GM10847 (cell line): Measurements from ENCODE around the gene DSCAML1.

ENCODE experiments used
- POLR2A ChIP-seq: IDR thresholded peaks from 2 replicates; pipeline ENCODE4 v1.6.1; 2011; ENCODE audit not compliant: insufficient read length; ENCODE audit errors: extremely low read depth

The DSCAML1 gene

GRCh38 chr11:117719480-117719879 lies 77.5 kb downstream of the DSCAML1 start:
- TF ChIP-seq POLR2A, result no peak

GRCh38 chr11:117717485-117718314 lies 79.3 kb downstream of the DSCAML1 start:
- no peak for TF ChIP-seq POLR2A

DNA sequence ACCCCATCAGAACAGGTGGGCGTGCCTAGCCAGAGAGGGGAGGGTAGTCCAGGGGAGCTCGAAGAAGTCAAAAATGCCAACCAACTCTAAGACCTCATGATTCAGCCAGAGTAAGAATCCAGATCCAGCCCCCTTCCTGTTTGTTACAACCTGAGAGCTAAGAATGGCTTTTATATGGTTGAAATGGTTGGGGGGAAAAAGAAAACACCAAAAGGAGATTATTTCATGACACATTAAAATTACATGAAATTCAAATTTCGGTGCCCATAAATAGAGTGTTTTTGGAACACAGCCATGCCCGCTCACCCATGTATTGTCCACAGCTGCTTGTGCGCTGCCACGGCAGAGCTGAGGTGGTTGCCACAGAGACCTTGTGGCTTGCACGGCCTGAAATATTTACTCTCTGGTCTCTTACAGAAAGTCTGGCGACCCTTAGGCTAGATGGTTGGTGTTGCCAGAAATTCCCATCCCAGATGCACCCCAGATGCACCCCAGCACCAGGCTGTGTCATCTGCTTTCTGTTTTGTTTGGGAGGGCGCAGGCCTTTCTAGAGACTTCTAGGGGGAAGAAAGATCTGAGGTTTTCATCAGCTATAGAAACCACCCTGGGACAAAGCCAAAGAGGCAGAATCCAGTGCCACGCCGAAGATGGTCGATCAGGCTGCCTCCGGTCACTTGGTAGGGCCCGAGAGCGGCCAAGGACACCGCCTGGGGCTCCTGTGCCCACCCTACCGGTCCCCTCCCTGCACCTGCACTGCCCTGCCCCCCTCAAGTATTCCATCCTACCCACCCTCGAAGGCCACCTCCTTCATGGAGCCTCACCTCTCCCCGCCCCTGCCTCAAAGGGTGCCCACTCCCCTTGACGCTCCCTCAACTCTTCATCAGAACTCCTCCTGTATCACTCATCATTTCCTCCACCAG lies 80.2 kb downstream of the DSCAML1 start:
- no peak for TF ChIP-seq POLR2A

- no peak for TF ChIP-seq POLR2A
Measured at GRCh38 chr11:117715801-117716200, 81.2 kb downstream of the DSCAML1 start.

DNA sequence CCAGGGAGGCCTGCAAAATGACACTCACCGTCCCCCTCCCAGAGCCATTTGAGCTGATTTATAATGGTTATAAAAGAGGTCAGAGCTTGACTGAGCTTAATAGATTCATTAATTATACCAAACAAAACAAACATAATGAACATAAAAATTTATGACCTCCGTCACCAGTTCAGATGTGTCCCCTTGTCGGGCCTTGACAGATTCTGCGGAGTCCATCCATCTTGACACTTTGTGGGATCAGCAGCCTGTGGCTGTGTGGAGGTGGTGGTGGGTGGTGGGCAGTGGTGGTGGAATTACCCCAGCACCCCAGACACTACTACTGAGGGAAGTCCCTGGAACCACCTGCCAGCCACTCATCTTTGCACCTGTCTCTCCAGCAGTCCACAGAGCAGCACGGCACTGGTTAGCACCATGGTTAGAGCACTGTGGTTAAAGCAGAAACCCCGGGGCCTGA lies 83.5 kb downstream of the DSCAML1 start:
- no peak for TF ChIP-seq POLR2A

DNA sequence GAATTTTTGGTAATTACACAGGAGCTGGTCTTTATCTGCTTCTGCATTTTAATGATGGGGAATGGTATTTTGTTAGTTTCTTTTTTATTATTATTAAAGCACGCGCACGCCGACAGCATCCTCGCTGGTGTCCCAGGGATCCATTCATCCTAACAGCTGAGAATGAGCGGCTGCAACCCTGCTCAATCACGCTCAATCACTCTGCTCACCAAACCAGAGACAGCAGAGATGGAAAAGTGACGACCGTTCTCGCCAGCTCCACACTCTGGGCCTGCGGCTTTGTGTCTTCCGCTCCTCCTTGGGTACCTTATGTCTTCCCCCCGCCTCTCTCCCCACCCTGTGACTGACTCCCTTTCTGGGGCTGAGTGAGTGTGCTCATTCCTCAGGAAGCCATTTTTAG lies 84.5 kb downstream of the DSCAML1 start:
- no peak for TF ChIP-seq POLR2A

DNA sequence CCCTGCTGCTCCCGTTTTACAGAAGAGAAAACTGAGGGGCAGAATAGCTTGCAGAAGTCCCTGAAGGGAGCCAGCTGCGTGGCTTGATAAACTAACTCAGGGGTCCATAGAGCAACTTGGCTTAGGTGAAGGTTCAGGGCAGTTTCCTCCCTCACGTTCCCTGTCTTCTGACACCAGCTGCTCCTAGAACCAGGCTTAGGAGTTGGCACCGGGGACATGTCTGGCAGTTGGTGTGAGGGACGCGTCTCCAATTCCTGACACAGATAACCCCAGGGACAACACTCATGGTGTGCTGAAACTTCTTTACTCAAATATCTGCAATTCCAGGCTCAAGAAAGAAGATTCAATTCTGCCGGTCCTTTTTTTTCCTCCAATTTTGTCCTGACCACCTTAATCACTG lies 85.7 kb downstream of the DSCAML1 start:
- TF ChIP-seq POLR2A, result no peak

- TF ChIP-seq POLR2A, result no peak
Measured at GRCh38 chr11:117710211-117710610, 86.8 kb downstream of the DSCAML1 start.

DNA sequence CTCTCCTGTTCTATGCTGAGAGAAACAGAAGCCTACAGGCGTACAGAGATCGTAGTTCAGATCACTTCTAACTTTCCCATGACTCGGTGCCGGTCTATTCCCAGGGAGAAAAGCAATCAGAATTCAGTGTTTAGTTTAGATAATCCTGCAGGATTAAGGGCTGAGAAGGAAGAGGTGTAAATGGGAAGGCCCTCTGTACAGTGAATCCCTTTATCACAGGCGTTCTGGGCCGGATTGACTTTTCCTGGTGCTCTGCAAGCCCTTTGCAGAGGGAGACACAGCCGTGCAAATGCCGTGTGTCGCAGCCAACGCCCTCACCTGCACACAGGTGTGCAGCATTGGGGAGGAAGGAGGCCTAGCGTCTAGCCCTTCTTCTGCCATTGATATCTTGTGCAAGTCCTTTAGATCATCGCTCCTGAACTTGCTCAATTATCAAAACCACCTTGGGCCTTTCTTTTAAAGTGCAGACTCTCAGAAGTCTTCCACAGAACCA lies 90.6 kb downstream of the DSCAML1 start:
- no peak for TF ChIP-seq POLR2A

GRCh38 chr11:117705866-117706265 lies 91.2 kb downstream of the DSCAML1 start:
- no peak for TF ChIP-seq POLR2A

GRCh38 chr11:117704395-117705100 lies 92.5 kb downstream of the DSCAML1 start:
- no peak for TF ChIP-seq POLR2A

- no peak for TF ChIP-seq POLR2A
Measured at GRCh38 chr11:117702946-117703598, 93.9 kb downstream of the DSCAML1 start.

- no peak for TF ChIP-seq POLR2A
Measured at GRCh38 chr11:117701781-117702180, 95.2 kb downstream of the DSCAML1 start.

DNA sequence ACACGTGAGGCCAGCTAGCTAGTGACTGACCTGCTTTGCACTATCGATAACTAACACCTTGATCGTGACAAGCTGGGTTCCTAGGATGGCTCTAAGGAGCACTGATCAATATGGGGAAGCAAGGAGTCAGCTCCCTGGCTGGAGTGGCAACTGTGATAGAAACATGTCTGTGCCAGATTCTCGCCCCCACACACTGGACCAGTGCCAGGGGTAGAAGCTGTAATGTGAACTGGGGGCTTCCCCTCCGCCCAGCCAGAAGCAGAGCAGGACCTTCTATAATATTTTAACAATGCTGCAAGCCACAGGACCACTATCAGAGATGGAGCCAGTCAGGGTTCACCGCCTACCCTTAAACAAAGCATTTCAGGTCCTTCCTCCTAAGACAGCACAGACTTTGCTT lies 96.5 kb downstream of the DSCAML1 start:
- TF ChIP-seq POLR2A, result no peak

- no peak for TF ChIP-seq POLR2A
Measured at GRCh38 chr11:117697319-117697718, 99.7 kb downstream of the DSCAML1 start.

DNA sequence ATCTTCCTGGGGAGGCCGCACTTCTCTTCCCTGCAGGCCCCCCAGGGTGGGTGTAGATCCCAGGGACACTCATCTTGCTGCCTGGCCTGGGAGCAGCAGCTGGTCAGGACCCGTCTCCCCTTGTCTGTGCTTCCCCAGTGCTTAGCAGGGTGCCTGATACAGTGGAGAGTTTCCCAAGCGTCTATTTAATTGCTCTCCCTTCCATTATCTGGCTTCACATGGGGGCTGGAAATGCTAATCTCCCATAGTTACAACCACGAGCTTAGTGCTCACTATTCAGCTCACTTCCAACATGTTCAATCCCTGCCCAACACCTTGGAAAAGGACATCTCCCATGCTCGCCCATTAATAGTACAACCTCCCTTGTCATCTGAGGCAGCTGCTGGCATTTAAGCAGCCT lies 100.5 kb downstream of the DSCAML1 start:
- TF ChIP-seq POLR2A, result no peak
